ENCODE data around the gene C10orf143. TPM values are rescaled to one million over a fixed set of nuclear protein-coding genes. Genes with fewer than 3 reads are reported as not detected.

C10orf143 gene
- total and polyA plus RNA-seq, 2 of the 4 experiments (the other 2 are of a cell fraction) = 0.36 to 0.60 TPM

DNA sequence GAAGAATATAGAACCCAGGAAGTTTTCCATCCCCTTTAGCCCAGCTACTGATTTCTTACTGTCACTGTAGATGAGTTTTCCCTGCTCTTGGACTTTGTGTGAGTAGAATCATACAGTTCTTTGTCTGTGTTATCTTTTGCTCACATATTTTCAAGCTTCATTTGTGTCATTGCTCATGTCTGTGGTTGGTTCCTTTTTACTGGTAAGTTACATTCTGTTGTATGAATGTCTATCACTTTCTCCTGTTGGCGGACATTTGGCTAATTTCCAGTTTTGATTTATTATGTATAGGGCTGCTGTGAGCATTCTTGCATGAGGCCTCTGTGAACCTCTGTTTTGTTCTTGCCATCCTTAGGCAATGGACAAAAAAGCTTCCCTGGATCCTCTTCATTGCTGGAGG is 30.8 kb upstream of the C10orf143 start:
- Histone ChIP-seq H2BK120ac (ENCODE audit: low read depth, low read length) (no peak overlapping the region), H2AK9ac (replicated peaks; ENCODE audit: low read depth, low read length, poor library complexity) (no peak overlapping the region), H2AFZ (replicated peaks; ENCODE audit: low read length, poor library complexity) (no peak overlapping the region), H3K79me1 (ENCODE audit: low read depth in 1 of 2, low read length in 2 of 2) (peaks cover 18 to 53% of the 10 kb centered on the region in 2 experiments; a peak in 3 of 4 replicates), H3K14ac (replicated peaks; ENCODE audit: low read depth, low read length) (no peak overlapping the region), H3K9ac (ENCODE audit: low read depth, low read length) (no peak overlapping the region), H3K4me3 (ENCODE audit: insufficient read depth, low read depth, low read length) (no peak overlapping the region), H3K4ac (ENCODE audit: low read depth, low read length) (no peak overlapping the region), H3K27ac (ENCODE audit: insufficient read depth, low read length) (no peak overlapping the region), H3K23ac (ENCODE audit: low read depth, low read length) (no peak overlapping the region), H3K27me3 (ENCODE audit: control insufficient read depth, insufficient read depth, low read length) (no peaks in the 10 kb centered on the region), H3K9me1 (ENCODE audit: insufficient read depth, low read length) (peaks cover 18% of the 10 kb centered on the region; the same call in 1 of the 2 replicates), H2AK5ac (ENCODE audit: low read depth, low read length) (no peak overlapping the region), H3K36me3 (ENCODE audit: control insufficient read depth, insufficient read depth, low read length) (peaks cover 13% of the 10 kb centered on the region), H3K9me3 (ENCODE audit: control insufficient read depth, insufficient read depth, low read length) (no peaks in the 10 kb centered on the region), H3K4me2 (ENCODE audit: low read depth, low read length) (no peak overlapping the region), H2BK5ac (ENCODE audit: low read depth, low read length, poor library complexity, severe bottlenecking) (no peak overlapping the region), H4K8ac (ENCODE audit: low read depth in 2 of 2, low read length in 2 of 2) (no peak overlapping the region), H4K20me1 (ENCODE audit: insufficient read depth, low read length) (peaks cover 60% of the 10 kb centered on the region), H3K56ac (ENCODE audit: extremely low read depth, insufficient read depth, low read length) (no peak overlapping the region), H3K18ac (ENCODE audit: low read depth, low read length) (no peak overlapping the region), H4K91ac (ENCODE audit: insufficient read depth, low read depth, low read length) (no peak overlapping the region), H2BK15ac (ENCODE audit: low read depth, low read length) (no peak overlapping the region), H3K4me1 (ENCODE audit: control insufficient read depth, insufficient read depth, low read length) (peaks cover 14% of the 10 kb centered on the region), H2BK20ac (ENCODE audit: low read depth, low read length) (no peak overlapping the region), H4K5ac (ENCODE audit: low read depth, low read length) (no peak overlapping the region)
- intact Hi-C loops (cut with micrococcal nuclease) (no loop called here), dilution Hi-C loops (cut with HindIII; ENCODE audit: low sequenced_read_pairs, unreplicated experiment) (no loop called here), in situ Hi-C loops (cut with MboI; ENCODE audit: low sequenced_read_pairs) (no loop called here)
- POLR2A ChIA-PET (ENCODE audit: unreplicated experiment) = interaction anchor here (0.6 kb wide), 1 partner anchor 264 kb away, joined by 11 read pairs; no protein-coding TSS in a partner anchor
- DNase-seq (peak; percentile 36), ATAC-seq (ENCODE audit: low read depth) (no peak)
- BruUV-seq (replicated peaks) = no TSS peak
- CTCF ChIA-PET = interaction anchor here (0.8 to 1.2 kb wide), 2 partner anchors 13 to 31 kb away, joined by 3 to 5 read pairs; partner anchors contain the start of gene C10orf143
- no CpG with 5 or more reads among the region's 1 CpG for WGBS, 2 experiments (ENCODE audit: extremely low coverage in 2 of 2, insufficient read length in 1 of 2)
- TF ChIP-seq POLR2A (IDR thresholded peaks at IDR 0.05; ENCODE audit: low read depth, low read length) (no peak), FOS (IDR thresholded peaks at IDR 0.05; ENCODE audit: low read depth, low read length) (no peak), SMC3 (IDR thresholded peaks at IDR 0.05; ENCODE audit: low read depth, low read length) (no peak), BHLHE40 (IDR thresholded peaks at IDR 0.05; ENCODE audit: low read depth, low read length) (no peak), MXI1 (IDR thresholded peaks at IDR 0.05; ENCODE audit: borderline replicate concordance, low read depth, low read length) (no peak)
- TF ChIP-seq, protein P1, sequence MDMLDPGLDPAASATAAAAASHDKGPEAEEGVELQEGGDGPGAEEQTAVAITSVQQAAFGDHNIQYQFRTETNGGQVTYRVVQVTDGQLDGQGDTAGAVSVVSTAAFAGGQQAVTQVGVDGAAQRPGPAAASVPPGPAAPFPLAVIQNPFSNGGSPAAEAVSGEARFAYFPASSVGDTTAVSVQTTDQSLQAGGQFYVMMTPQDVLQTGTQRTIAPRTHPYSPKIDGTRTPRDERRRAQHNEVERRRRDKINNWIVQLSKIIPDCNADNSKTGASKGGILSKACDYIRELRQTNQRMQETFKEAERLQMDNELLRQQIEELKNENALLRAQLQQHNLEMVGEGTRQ (IDR thresholded peaks at IDR 0.05; ENCODE audit: low read depth, low read length) = no peak
- TF ChIP-seq, protein P2, sequence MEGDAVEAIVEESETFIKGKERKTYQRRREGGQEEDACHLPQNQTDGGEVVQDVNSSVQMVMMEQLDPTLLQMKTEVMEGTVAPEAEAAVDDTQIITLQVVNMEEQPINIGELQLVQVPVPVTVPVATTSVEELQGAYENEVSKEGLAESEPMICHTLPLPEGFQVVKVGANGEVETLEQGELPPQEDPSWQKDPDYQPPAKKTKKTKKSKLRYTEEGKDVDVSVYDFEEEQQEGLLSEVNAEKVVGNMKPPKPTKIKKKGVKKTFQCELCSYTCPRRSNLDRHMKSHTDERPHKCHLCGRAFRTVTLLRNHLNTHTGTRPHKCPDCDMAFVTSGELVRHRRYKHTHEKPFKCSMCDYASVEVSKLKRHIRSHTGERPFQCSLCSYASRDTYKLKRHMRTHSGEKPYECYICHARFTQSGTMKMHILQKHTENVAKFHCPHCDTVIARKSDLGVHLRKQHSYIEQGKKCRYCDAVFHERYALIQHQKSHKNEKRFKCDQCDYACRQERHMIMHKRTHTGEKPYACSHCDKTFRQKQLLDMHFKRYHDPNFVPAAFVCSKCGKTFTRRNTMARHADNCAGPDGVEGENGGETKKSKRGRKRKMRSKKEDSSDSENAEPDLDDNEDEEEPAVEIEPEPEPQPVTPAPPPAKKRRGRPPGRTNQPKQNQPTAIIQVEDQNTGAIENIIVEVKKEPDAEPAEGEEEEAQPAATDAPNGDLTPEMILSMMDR (conservative IDR thresholded peaks at IDR 0.05; ENCODE audit: low read depth, low read length) = no peak
